Measurements from ENCODE around the gene PTPRG.

Gene PTPRG

DNA sequence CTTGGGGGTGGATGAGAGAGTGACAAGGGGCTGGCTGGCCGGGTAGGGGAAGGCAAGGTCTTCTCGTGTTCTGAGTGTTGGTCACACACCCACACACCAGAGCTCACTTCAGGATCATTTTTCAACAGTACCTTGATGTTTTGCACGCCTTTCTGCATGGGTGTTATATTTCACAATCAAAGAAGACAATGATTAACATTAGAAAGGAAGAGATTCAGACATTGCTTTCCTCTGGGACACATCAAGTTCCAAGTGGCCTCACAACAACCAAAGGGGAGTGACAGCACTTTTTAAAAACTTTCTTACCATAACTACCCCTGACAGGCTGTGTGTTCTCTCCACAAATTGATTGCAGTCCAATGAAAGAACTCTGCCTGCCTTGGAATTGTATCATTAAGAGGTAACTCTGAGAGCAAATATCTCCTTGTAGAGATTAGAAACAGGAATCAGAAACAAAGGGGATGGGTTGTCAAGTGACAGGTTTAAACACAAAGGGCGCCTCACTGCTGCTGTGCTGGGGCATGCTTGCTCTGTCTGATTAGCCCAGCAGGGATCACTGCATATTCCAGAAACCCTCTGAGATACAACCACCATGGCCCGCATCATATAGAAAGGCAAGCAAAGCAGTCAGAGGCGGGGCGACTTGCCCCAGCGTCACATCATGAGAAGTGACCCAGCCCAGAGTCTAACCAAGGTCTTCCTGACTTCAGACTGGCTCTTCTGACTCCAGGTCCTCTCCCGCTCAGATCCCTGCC lies 581.1 kb downstream of the PTPRG start:
- DNase-seq = no peak

DNA sequence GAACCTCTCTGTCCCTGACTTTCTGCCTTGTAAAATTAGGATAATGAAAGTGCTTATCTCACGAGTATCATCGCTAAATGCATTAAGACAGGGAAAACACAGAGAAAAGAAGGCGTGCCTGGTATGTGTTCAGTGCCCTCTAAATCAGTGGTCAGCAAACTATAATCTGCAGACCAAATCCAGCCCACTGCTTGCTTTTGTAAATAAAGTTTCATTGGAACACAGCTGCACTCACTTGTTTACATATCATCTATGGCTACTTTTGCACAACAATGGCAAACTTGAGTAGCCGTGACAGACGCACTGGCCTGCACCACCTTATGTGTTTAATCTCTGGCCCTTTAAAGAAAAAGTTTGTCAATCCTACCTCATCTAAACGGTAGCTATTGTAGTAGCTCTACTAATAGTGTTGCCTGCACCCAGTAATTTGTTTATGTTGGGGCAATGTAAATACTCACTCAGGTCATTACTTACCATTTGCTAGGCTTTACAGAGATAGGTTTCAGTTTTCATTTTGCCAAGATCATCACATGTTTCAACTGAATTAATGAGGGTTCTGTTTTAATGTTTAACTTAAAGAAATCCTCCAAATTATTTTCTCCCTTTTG lies 582.6 kb downstream of the PTPRG start:
- DNase-seq = no peak

DNA sequence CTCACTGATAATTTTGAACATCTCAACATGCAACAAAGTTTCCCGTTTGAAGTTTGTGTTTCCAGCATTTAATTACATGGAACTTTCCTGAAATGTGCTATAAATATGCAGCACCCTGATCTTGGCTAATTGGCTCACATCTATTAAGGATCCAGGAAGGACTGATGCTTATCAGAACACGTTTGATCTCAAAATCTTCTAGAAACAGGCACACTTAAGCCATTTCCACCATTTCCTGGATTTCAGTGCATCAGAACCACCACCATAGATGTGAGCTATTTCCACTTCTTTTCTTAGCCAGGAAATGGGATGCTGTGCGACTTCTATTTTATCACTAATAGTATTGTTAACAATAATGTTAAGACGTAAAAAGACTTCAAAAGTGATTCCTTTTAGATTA lies 583.1 kb downstream of the PTPRG start:
- DNase-seq = no peak

DNA sequence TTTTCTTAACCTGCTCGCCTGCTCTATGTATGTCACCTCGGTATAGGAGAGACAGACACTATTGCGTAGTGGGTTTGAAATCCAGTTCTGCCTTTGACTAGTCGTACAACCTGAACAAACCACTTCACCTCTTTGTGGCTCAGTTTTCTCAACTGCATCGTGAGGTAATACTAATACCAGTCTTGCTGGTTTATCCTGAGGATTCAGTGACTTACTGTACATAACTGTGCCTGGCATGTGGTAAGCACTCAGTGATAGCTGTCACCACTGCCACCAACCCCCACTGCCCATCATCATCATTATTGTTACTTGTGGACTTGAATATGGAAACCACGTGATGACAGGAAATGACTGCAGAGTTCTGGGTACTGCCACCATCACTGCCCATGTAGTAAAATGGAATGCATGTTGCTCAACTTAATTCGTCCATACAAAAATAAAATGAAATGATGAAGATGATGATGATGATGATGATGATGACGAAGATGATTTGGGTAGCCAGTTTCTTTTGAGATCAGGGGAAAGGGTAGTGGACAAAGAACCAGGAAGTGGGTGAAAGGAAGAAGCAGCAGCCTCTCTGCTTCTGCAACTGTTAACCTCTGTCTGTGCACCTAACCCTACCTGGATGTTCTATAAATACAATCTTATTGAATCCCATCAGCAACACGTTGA lies 583.9 kb downstream of the PTPRG start:
- no peak for DNase-seq

- DNase-seq = no peak
These were observed 588.2 kb downstream of the PTPRG start for GRCh38 chr3:62149539-62149938.

- no peak for DNase-seq
These were observed 588.6 kb downstream of the PTPRG start for GRCh38 chr3:62149962-62150361.

- DNase-seq = no peak
These were observed 590.2 kb downstream of the PTPRG start for GRCh38 chr3:62151591-62151990.

DNA sequence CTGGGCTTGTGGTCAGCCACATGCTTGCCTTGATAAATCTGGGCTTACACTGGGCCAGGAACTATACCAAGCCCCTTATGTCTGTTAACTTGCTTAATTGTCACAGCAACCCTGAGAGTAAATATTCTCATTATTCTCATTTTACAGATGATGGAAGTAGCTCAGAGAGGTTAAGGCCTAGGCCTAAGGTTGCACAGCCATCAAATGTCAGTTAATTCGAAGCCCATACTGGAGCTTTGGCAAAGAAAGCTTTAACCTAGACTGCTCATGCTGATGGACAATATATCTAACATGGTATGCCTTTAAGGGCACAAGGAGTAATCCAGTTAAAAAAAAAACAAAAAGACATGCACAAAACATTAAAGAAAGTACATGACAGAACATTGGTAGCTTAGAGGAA lies 591.9 kb downstream of the PTPRG start:
- DNase-seq = no peak

GRCh38 chr3:62154457-62155148 lies 593.2 kb downstream of the PTPRG start:
- no peak for DNase-seq

- DNase-seq = no peak
These were observed 597.8 kb downstream of the PTPRG start for GRCh38 chr3:62159056-62159708.

DNA sequence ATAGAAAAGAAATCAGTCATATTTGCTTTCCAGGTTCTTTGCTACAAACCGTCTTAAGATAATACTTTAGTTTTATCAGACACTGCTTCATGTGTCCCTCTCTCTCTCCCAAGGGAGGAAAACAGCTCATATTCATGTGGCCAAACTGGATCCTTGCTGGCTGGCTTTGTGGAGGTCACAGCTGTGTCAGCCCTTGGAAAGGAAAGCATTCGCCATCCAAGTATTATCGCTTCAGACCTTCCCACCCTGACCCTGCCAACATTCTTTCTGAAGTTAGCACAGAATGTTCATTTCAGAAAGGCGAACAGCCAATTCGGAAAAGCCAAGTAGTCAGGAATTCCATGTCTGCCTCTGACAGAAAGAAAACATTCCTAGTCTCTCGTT lies 598.3 kb downstream of the PTPRG start:
- no peak for DNase-seq

DNA sequence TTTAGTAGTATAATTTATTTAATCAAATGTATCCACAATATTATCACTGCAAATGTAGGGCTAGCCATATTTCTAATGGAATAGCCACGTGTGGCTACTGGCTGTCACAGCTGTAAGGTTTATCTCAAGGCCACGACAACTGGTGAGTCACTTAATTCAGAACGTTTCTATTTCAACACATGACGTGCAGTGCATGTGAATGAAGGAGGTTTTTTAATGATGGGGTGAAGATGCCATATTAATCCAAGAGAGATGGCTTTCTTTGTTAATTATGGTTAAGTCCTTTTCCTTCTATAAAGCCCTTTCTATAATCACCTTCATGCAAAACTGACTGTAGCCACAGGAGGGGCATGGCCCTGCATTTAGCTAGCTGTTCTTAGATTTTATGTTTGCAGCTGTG lies 600.0 kb downstream of the PTPRG start:
- DNase-seq = no peak

GRCh38 chr3:62164196-62164595 lies 602.8 kb downstream of the PTPRG start:
- DNase-seq = no peak

GRCh38 chr3:62164746-62165145 lies 603.4 kb downstream of the PTPRG start:
- no peak for DNase-seq

GRCh38 chr3:62167566-62168262 lies 606.3 kb downstream of the PTPRG start:
- DNase-seq = no peak

- DNase-seq = no peak
These were observed 607.0 kb downstream of the PTPRG start for GRCh38 chr3:62168356-62168755.

DNA sequence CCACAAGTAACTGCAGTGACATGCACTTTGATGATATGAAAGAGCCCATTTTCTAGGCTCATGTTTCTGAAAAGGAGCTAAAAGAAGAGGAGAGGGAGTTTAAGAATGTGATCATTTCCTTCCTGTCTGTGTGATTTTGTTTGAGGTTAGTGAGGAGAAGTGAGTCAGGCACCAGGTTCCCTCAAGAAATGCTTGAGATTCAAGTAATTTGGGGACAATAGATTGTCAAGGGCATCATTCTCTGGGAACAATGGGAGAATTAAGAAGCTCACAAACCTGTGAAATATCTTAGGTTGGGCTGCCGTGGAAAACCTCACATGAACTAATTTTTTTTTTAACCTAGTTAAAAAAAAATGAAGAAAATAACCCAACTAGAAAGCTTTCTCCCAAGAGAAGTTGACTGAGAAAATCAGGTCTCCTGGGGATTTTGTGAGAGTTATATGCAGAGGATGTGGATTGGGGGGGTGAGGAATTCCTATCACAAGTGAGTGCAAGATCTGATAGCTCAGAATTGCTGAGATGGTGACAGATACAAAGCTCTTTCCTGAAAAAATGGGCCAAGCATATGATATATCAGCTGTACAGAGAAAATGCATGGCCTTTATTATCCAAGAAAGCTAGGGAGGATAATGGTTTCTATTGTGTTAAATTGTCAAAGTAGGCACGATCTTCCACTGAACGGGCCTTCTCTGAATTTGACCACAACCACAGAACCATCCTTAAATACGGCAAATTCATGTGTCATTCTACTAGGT lies 608.7 kb downstream of the PTPRG start:
- DNase-seq = no peak

- no peak for DNase-seq
These were observed 610.4 kb downstream of the PTPRG start for GRCh38 chr3:62171789-62172188.

- DNase-seq = no peak
These were observed 610.8 kb downstream of the PTPRG start for GRCh38 chr3:62172199-62172598.

DNA sequence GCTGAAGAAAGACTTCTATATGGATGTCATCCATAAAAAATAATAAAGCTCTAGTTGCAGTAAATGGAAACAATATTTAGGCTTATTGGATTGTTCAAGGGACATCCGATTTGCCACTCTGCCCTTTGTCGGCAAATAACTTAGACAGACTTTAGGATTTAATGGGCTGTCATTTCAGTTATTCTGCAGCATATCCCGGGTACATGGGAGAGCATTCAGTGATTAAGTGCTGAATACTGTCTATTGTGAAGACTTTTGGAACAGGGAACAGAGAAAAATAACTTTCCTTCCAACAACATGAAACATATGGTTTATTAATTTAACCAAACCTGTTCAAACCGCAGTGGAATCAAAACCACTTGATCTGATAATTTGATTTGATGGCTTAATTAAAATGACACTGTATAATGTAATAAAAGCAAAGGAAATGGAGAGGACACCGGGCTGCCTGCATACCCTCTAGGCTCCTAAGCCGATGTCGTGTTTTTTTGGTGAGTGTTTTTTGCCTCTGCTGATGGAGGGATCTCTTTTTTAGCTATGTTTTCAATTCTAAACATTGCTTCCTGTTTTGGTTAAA lies 612.7 kb downstream of the PTPRG start:
- DNase-seq = no peak

GRCh38 chr3:62175161-62175560 lies 613.8 kb downstream of the PTPRG start:
- no peak for DNase-seq
